GM19372 (cell line): ENCODE results near the gene APOBEC3B.
"Not testable (repeated sequence)": the region's sequence is repeated elsewhere in the genome, so short reads cannot be mapped to it uniquely, and the experiment has no call there.

Source experiments
- ATAC-seq: cut with Tn5 transposase; IDR thresholded peaks from one replicate; pipeline ENCODE4 v1.9.1; 2021; ENCODE audit warnings: mild to moderate bottlenecking, low read depth, moderate library complexity; ENCODE audit not compliant: unreplicated experiment

Gene APOBEC3B

DNA sequence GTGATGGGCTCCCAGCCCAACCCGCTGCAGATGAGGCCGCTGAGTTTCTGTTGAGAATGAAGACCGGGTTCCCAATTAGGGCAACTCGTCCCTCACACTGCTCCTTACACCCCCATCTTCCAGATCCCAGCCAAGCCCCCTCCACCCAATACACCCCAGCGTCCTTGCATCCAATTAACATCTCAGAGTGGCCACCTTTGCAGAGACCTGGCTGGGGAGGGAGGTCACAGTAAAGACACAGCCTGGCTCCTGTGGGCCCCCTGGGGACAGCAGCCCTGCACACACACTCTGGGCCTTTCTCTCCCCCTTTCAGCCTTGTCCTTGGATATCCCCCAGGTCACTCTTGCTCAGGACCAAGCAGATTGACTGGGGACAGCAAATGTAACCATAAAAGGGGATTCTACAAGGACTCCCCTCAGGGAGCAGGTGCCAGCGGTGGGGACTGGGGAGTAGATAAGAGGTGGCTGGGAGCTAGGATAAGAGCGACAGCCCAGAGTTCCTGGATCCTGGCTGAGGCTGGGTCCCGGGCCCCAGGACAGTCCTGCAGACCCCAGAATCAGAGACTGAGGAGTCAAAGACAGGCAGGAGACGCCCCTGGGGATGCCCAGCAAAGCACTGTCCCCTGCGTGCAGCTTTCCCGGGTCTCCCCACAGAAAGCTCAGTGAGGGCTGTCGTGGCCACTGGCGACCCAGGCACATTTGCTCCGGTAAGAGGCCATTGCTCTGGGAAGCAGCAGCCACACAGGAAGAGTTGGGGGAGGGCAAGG, 16.4 kb upstream of the APOBEC3B start:
- no peak for ATAC-seq

DNA sequence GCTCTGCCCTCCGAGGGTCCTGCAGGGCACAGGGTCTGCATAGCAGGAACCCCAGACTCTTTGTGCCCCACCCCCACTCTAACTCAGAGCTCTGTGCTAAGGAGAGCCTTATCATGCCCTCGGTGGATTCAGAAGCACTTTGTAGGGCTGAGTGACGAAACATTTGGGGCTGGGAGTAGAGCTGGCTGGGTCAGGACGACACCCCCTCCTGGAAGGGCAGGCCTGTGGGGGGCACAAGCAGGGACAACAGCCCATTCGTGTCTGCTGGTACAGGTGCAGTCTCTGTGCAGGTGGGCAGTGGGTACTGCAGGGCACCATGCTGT, 15.8 kb upstream of the APOBEC3B start:
- no peak for ATAC-seq

DNA sequence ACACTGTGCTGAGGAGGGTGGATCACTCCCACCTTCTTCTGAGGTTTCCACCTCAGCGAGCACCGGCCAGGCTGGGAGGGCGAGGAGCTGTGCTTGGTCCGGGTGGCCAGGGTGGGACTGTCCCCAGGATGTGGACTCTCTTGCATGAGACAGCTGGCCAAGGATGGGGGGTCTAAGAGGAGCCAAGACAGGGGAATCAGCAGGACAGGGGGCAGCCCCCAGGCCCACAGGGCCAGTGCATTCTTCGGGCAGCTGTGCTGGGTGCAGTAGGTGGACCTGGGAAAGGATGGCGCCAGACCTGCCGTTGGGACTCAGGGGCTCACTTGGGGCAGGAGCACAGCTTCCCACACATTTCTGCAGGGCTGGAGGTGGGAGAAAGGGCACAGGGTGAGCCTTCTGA, 15.2 kb upstream of the APOBEC3B start:
- no peak for ATAC-seq

DNA sequence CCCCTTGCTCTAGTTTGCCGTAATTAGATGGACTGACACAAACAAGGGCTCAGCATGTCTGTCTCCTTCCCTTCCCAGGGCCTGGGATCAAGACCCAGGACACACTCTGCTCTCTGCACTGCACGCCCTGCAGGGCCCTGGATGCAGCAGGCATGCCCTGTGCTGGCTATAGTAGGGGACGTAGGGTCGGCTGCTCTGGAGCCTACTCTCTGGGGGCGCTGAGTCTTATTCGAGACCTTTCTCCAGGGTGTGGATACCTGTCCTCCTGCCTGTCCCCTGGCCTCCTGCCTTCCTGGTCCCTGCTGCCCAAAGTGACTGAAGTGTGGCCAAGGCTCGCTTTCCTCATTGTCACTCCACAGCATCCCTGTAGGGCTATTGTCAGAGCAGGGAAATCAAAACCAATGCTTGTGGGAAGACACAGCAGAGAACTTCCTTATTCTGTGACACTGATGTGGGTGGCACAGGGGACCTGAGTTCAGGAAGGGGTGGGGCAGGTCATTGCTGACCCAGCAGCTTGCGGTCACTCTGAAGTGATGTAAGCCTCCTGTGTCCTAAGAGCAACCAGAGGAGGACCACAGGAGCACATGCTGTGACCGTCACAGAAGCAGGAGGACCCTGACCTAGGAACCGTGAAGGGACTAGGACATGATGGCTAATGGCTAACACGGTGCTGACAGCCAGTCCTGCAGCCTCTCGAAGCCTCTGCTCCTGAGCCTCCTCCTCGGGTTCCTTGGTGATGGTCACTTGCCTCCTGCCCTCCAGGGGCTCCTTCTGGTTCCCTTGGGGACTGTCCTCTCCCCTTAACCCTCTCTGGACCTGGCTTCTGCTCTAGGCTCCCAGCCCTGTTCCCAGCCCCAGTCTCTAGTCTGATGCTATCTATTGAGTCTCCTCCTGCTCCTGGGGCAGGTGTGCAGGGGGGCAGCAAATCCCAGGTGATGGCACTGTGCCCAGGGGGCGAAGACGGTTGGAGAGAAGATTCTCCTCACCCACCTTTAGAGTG, 14.4 kb upstream of the APOBEC3B start:
- no peak for ATAC-seq

GRCh38 chr22:38968801-38969200, 13.3 kb upstream of the APOBEC3B start:
- no peak for ATAC-seq

- no peak for ATAC-seq
These were observed 11.6 kb upstream of the APOBEC3B start for GRCh38 chr22:38970551-38970950.

DNA sequence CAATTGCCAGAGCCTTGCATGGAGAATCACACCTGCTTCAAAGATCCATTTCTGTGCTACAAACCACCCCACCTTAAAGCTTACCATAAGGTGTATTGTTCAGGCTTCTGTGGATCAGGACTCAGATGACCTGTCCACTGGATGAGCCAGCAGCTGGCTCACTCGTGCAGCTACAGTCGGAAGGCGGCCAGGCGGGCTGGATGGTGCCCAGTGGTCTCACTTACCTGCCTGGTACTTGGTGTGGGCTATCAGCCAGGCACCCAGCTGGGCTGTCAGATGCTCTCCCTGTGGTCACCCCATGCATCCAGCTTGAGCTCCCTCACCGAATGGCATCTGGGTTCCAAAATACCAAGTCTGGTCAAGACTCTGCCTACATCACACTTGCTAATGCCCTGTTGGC, 10.9 kb upstream of the APOBEC3B start:
- no peak for ATAC-seq

DNA sequence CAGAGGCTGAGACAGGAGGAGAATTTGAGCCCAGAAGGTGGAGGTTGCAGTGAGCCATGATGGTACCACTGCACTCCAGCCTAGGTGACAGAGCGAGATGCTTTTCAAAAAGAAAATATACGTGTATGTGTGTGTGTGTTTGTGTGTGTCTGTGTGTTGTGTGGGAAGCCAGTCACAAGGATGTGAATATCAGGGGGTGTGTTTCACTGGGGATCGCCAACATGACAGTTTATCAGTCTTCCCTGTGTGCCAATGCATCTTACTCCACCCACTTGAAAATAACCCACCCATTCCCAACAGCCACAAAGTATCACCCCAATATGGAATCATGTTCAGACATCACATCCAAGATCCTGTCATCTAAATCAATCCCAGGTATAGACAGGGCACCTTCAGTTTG, 10.4 kb upstream of the APOBEC3B start:
- no peak for ATAC-seq

DNA sequence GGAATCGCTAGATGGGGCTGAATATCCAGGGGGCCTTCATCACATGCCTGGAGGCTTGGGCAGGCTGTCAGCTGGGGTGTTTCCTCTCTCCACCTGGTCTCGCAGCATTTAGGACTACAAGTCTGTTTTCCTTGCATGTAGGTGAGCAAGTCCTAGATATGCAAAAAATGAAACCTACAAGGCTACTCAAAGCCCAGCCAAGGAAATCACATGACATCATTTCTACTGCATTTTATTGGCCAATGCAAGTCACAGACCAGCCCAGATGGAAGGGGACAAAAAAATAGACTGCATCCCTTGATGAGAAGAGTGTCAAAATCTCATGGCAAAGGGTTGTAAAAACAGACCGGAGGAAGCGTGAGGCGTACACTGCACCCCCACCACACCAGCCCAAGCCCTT, 9.6 kb upstream of the APOBEC3B start:
- no peak for ATAC-seq

DNA sequence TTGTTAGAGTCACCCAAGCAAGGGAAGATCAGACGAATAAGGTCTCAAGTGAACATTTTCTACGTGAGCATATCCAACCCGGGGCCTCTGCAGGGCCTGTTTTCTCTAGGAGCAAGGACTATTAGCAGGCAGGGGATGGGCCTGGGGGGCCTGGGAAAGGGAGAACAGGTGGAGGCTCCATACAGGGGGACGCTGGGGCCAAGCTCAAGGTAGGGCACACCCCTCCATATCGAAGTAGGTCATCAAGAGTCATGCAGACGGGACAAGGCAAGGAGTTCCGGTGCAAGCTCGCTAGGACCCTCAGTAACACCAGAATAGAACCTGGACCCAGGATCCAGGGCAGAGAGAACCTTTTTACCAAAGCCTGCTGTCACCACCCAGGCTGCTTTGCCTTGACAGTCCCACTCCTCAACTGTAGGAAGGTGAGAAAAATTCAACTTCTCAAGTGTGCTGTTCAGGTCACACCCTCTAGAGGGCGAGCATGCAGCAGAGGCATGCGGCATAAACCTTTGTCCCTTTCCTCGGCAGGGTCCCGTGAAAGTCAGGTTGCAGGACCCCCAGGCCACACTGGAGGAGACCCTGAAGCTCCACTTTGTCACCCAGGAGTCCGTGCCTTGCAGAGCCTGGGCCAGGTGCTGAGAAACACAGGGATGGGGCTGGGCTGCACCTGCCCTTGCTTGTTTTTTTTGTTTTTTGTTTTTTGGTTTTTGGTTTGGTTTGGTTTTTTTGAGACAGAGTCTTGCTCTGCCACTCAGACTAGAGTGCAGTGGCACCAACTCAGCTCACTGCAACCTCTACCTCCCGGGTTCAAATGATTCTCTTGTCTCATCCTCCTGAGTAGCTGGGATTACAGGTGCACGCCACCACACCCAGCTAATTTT, 8.6 kb upstream of the APOBEC3B start:
- ATAC-seq, result no peak

DNA sequence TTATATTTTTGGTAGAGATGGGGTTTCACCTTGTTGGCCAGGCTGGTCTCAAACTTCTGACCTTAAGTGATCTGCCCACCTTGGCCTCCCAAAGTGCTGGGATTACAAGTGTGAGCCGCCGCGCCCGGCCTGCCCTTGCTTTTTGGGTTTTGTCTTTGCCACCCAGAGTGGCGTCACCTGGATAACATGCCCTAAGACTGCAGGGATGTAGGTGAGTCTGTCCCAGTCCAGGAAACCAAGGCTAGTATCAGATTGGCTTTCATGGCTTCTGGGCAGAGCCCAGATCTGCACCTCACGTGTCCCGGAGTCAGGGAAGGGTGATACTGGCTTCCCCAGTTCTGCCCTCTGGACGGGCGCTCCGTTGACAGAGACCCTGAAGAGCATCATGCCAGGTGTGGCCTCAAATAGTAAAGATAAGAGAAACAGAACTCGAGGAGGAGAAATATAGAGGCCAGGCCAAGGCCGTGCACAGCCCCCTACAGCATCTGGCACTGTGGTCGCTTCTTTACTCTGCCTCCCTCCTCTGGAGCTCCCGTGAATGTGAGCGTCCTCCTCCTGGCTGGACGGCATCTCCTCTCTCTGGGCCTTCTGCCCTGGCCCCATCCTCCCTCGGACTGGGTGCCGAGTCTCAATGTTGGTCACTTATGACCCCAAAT, 7.8 kb upstream of the APOBEC3B start:
- ATAC-seq, result no peak

DNA sequence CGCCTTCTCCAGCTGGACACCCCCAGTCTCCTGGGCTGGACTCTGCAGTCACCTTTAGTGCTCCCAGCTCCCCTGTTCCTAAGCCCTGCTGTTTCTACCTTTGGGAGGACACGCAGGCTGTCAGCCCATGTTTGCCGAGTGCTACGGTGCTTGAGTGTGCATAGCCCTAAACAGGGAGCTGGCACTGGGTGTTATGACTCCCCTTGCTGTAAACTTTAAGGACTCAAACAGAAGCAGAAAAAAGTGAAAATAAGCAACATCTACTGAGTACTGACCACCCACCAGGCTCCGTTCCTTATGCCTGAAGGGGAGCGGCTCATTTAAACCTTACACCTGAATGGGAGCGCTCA, 7.3 kb upstream of the APOBEC3B start:
- no peak for ATAC-seq

DNA sequence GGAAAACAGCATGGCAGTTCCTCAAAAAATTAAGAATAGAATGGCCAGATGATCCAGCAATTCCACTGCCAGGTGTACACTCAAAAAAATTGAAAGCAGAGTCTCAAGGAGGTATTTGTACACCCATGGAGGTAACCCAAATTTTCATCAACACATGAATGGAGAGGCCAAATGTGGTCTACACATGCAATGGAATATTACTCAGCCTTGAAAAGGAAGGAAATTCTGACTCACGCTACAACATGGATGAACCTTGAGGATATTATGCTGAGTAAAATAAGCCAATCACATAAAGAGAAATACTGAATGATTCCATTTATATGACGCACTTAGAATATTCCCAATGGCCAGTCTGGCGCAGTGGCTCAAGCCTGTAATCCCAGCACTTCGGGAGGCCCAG, 4.9 kb upstream of the APOBEC3B start:
- not testable (repeated sequence) for ATAC-seq

DNA sequence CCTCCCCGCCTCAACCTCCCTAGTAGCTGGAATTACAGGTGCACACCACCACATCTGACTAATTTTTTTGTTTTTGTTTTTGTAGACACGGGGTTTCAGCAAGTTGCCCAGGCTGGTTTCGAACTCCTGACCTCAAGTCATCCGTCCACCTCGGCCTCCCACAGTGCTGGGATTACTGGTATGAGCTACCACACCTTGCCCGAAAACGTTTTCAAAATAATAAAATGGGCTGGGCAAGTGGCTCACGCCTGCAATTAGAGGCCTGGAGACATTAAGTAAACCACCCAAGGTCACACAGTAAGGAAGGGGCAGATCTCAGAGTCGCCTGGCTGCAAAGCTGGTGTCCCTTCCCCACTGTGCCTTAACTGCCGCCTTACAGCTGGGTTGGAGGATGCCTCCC, 1.6 kb upstream of the APOBEC3B start:
- ATAC-seq, result not testable (repeated sequence)

DNA sequence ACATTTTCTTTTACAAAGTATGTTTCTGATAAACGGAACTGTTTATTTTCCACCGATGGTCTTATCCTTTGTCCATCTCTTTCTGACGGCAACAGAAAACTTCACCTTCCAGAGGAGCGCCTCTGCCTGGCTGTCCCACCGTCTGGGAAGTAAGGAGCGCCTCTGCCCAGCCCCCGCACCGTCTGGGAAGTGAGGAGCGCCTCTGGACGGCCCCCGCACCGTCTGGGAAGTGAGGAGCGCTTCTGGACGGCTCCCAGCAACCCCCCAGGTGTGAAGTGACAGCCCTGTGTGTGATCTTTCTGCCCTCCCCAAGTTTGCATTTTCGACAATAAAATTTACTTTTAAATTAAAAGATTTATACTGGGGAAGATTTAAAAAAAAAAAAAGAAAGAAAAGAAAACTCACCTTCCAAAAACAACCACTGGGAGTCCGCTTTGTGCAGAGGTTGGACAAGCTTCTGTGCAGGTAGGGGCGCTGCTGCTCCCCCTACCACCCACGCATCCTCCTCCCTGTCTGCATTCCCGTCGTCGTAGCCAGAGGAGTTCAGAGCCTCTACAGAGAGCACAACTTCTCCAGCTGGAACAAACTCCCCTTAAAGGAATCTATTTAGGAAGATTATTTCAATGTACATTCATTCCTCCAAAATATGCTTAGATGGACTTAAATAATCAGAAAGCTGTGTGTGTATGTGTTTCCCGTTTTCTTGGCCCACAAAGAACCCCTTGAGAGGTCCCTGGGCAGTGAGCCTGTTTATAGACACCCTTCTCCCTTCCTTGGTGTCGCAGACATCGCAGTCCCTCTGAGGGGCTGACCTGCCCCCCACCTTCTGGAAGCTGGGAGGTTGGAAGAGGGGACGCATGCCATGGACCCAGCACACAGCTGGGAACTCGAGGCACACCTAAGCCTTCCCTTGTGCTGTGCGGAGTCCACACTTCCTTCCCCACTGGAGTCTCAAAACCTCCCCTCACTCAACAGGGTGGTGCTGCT, 849 bp upstream of the APOBEC3B start:
- ATAC-seq, result no peak

GRCh38 chr22:38984224-38984623, 2.1 kb downstream of the APOBEC3B start:
- ATAC-seq, result no peak

DNA sequence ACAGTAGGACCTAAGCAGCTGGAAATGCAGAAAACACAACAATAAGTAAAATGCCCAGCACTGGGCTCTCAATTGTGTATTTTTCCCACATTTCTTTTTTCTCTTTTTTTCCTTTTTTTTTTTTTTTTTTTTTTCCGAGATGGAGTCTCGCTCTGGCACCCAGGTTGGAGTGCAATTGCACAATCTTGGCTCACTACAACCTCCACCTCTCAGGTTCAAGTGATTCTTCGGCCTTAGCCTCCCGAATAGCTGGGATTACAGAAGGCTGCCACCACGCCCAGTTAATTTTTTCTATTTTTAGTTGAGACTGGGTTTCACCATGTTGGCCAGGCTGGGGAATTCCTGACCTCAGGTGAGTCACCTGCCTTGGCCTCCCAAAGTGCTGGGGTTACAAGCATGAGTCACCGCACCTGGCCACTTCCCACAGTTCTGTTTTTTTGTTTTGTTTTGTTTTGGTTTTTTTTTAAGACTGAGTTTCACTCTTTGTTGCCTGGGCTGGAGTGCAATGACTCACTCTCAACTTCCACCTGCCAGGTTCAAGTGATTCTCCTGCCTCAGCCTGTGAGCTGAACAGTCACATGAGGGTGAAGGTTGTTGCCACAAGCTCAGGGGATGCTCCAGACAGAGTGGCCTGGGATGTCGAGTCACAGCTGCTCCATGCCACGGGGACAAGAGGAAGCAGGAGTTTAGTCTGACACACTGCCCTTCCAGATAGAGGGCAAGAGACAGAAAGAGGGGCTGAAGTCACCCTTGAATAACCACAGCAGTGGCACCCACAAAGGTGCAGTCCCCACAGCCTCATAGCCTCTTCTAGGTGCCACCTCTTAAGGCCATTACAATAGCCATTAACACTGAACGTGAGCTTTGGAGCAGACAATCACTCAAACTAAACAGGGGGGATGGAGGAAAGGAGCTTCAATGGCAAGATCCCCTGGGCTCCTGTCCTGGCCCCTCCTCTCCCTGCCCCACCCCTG, 2.9 kb downstream of the APOBEC3B start:
- not testable (repeated sequence) for ATAC-seq

- ATAC-seq, result no peak
These were observed 4.5 kb downstream of the APOBEC3B start for GRCh38 chr22:38986629-38987028.
